BE2C (cell line): ENCODE results near the gene MTCL3.

Source experiments
- DNase-seq: peaks from one replicate; pipeline ENCODE4 v3.0.0-alpha.2; 2020
- H3K27me3 ChIP-seq: fragments of 250-450 bp; sonication (Bioruptor Pico); 2 replicates; pipeline ENCODE4 v1.5.1; 2020; ENCODE audit warnings: mild to moderate bottlenecking
- H3K36me3 ChIP-seq: fragments of 250-450 bp; sonication (Bioruptor Pico); 2 replicates; pipeline ENCODE4 v1.5.1; 2020; ENCODE audit warnings: mild to moderate bottlenecking
- H3K4me1 ChIP-seq: fragments of 250-450 bp; sonication (Bioruptor Pico); 2 replicates; pipeline ENCODE4 v1.5.1; 2020
- H3K4me3 ChIP-seq: 2 replicates; pipeline ENCODE4 v1.5.1; 2011; ENCODE audit warnings: low read depth, low read length
- H3K9me3 ChIP-seq: fragments of 250-450 bp; sonication (Bioruptor Pico); 2 replicates; pipeline ENCODE4 v1.5.1; 2020
- CTCF ChIP-seq: IDR thresholded peaks from 2 replicates; pipeline ENCODE4 v1.5.1; 2012; ENCODE audit warnings: mild to moderate bottlenecking, low read depth, low read length

The MTCL3 gene

GRCh38 chr6:127533736-127534135, 14.6 kb upstream of the MTCL3 start:
- no peaks in the 10 kb centered on the region for H3K4me1 ChIP-seq
- no peak for TF ChIP-seq CTCF
- no peaks in the 10 kb centered on the region for H3K9me3 ChIP-seq
- no peaks in the 10 kb centered on the region for H3K27me3 ChIP-seq
- no peak for DNase-seq
- no peak overlapping the region for H3K4me3 ChIP-seq
- no peaks in the 10 kb centered on the region for H3K36me3 ChIP-seq

GRCh38 chr6:127533011-127533410, 13.9 kb upstream of the MTCL3 start:
- DNase-seq = no peak

GRCh38 chr6:127522714-127523113, 3.6 kb upstream of the MTCL3 start:
- no peak for TF ChIP-seq CTCF

More at GRCh38 chr6:127533011-127533410, 13.9 kb upstream of the MTCL3 start:
- Histone ChIP-seq H3K4me3 (no peak overlapping the region), H3K36me3 (no peaks in the 10 kb centered on the region), H3K4me1 (no peaks in the 10 kb centered on the region; the same call in 1 of the 2 replicates), H3K27me3 (no peaks in the 10 kb centered on the region), H3K9me3 (no peaks in the 10 kb centered on the region)
- no peak for TF ChIP-seq CTCF

GRCh38 chr6:127520066-127520465, 931 bp upstream of the MTCL3 start:
- no peaks in the 10 kb centered on the region for H3K27me3 ChIP-seq
- DNase-seq = no peak
- TF ChIP-seq CTCF = no peak
- no peaks in the 10 kb centered on the region for H3K4me1 ChIP-seq
- H3K36me3 ChIP-seq = peaks cover 9% of the 10 kb centered on the region
- H3K4me3 ChIP-seq = peak overlapping the region; percentile 99
- H3K9me3 ChIP-seq = no peaks in the 10 kb centered on the region

More at GRCh38 chr6:127522714-127523113, 3.6 kb upstream of the MTCL3 start:
- H3K9me3 ChIP-seq = no peaks in the 10 kb centered on the region
- no peaks in the 10 kb centered on the region for H3K27me3 ChIP-seq
- H3K4me3 ChIP-seq = no peak overlapping the region
- no peak for DNase-seq
- H3K36me3 ChIP-seq = no peaks in the 10 kb centered on the region
- no peaks in the 10 kb centered on the region for H3K4me1 ChIP-seq

- no peaks in the 10 kb centered on the region for H3K9me3 ChIP-seq
- H3K4me1 ChIP-seq = no peaks in the 10 kb centered on the region
- DNase-seq = no peak
- TF ChIP-seq CTCF = no peak
- H3K36me3 ChIP-seq = peaks cover 15% of the 10 kb centered on the region
- H3K4me3 ChIP-seq = peak overlapping the region; percentile 99
- H3K27me3 ChIP-seq = no peaks in the 10 kb centered on the region
These were observed 292 bp upstream of the MTCL3 start for GRCh38 chr6:127519469-127519785.

- TF ChIP-seq CTCF = no peak
- Histone ChIP-seq H3K27me3 (no peaks in the 10 kb centered on the region), H3K4me3 (peak overlapping the region; percentile 99), H3K4me1 (peaks cover under 1% of the 10 kb centered on the region; the same call in 1 of the 2 replicates), H3K9me3 (no peaks in the 10 kb centered on the region), H3K36me3 (peaks cover 25% of the 10 kb centered on the region)
- peak; percentile 51 for DNase-seq
These were observed 885 bp downstream of the MTCL3 start for GRCh38 chr6:127518191-127518709.
